HG02938 (cell line): ENCODE measurements around the gene GNA14.
"Not testable (repeated sequence)": the region's sequence is repeated elsewhere in the genome, so short reads cannot be mapped to it uniquely, and the experiment has no call there.

Source experiments
- ATAC-seq: cut with Tn5 transposase; IDR thresholded peaks from one replicate; pipeline ENCODE4 v1.9.1; 2021; ENCODE audit warnings: mild to moderate bottlenecking, moderate library complexity; ENCODE audit not compliant: unreplicated experiment

Gene GNA14

DNA sequence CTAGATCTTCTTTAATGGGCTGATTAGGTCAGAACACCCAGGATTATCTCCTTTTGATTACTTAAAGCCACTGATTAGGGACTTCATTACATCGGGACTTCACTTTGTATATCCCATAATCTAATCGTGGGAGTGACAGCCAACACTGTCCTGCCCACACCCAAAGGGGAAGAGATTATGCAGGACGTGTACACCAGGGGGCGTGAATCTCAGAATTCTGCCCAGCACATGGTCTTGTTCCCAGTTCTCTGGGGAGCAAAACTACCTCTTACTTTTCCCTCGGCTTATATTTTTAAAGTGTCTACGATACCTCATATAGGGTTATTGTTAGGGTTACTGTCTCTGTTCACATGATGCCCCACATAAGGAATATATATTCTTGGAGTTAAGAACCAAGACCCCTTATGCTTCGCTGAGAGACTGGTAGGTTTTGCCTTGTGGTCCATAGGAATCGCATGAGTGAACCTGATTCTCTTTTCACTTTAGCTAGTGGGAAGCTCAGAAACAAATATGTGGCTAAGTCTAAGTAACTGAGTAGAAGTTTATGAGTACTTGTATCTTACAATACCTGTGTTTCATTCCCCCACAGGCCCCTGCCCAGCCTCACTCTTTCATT, 192.7 kb downstream of the GNA14 start:
- peak; percentile 43 for ATAC-seq

DNA sequence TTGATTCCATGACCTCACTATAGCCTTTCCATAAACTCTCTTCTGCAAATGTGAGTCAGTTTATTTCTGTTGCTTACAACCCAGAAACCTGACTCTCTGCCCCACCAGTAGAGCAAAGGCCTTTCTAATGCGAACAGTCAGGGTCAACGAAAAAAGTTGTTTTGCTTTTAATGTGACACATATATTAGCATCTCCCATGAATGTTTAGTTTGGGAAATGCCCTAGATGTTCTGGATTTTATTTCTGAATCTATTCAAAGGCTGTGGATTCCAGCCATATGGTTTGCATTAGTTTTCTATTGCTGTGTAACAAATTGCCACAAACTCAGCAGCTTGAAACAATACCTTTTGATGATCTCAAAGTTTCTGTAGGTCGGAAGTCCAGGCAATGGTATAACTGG, 193.5 kb downstream of the GNA14 start:
- no peak for ATAC-seq

GRCh38 chr9:77453825-77454647, 194.1 kb downstream of the GNA14 start:
- no peak for ATAC-seq

GRCh38 chr9:77451507-77451906, 196.6 kb downstream of the GNA14 start:
- ATAC-seq, result no peak

GRCh38 chr9:77450085-77450475, 198.0 kb downstream of the GNA14 start:
- ATAC-seq, result no peak

DNA sequence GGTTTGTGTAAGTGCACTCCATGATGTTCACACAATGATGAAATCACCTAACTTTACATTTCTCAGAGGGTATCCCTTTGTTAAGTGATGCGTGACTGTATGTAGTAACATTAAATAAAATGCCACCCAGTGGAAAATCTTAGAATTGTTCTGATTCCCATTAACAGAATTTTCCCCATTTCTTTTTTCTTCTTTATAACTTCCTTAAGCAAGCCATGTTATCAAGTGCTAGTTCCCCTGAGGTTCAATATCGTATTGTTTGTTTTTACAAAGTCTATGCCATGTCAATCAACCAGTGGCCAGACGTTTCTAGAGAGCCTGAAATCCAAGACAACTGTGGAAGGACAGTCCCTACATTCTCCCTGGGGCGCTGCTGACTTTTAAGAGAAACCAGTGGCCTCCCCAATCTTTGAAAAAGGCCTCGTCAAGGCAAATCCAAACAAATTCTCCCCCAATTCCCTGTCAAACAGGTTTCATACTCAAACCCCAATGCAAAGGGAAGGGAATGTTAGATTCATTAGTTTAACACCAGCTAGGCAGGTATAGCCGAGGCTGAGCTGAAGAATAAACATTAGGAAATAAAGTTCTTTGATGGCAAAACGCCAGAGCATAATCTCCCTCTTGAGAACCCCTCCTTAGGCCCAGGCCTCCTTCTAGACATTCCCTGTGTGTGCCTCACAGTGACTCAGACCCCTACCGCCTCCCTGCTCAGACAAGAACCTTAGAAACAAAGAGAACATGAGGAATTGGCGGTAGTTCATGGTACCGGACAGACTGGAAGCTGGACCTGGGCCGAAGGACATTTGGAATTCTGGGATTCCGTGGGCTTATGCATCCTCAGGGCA, 198.7 kb downstream of the GNA14 start:
- no peak for ATAC-seq

- no peak for ATAC-seq
These were observed 200.5 kb downstream of the GNA14 start for GRCh38 chr9:77447646-77448045.

- ATAC-seq, result no peak
These were observed 205.7 kb downstream of the GNA14 start for GRCh38 chr9:77442436-77442835.

- ATAC-seq, result not testable (repeated sequence)
These were observed 207.0 kb downstream of the GNA14 start for GRCh38 chr9:77441124-77441523.

DNA sequence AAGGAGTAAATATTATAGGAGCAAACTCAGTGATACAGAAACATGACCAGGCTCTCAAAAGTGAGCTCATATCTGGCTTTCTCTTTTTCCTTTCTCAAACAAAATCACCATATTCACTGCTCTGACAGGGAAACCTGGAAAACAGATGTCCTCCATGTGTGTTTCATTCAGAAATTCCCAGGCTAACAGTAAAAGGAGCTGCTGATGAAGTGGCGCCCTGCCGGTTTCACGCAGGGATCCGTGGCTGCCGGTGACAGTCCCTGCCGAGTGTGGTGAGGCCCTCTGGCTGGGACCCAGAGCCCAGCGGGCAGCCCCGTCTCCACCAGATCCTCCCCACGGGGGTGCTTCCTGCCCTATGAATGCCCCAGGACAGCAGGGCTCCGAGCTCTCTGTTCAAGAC, 208.1 kb downstream of the GNA14 start:
- no peak for ATAC-seq

DNA sequence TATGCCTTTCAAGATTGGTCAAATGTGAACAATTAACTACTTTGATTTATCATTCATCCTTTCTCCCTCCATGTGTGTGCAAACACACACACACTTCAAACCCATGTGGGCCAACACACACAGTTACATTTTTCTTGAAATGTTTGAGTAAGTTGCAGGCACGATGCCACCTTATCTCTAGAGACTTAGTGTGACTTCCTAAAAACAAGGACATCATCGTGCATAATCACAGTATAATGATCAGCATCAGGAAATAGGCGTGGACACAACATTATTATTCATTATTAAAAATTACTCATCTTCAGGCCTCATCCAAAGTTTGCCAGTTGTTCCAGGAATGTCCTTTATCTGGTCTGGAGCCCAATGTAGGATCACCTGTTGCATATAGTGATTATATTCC, 209.5 kb downstream of the GNA14 start:
- ATAC-seq, result no peak

DNA sequence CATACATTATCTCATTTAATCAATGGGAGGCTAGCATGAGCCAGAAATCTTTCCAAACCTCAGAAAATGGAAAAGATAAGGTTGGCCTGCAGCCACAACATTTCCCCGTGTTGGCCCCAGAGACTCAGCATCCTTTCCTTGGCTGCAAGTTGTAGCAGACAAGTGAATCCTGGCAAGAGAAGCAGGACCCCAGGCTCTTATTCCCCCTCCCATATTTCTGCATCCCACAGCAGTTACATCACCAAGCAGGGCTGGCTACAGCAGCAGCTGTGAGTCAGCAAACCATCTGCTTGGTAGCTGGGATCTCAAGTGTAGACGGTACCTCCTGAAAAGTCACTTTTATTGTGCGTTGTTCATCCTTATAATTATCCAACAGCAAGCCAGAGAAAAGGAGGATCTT, 212.4 kb downstream of the GNA14 start:
- ATAC-seq, result no peak

DNA sequence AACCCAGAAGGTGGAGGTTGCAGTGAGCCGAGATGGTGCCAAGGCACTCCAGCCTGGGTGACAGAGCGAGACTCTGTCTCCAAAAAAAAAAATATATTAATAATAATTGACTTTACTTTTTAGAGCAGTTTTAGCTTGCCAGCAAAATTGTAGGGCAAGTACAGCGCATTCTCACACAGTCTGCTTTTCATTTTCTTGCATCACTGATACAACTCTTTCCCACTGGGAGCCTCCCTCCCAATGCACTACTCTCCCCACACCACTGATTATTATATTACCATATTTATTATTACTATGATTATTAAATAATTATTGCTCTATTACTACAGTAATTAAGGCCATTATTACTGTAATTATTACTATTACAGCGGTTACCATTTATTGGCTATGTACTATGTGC, 212.8 kb downstream of the GNA14 start:
- no peak for ATAC-seq

- peak; percentile 59 for ATAC-seq
These were observed 214.3 kb downstream of the GNA14 start for GRCh38 chr9:77433675-77434445.

DNA sequence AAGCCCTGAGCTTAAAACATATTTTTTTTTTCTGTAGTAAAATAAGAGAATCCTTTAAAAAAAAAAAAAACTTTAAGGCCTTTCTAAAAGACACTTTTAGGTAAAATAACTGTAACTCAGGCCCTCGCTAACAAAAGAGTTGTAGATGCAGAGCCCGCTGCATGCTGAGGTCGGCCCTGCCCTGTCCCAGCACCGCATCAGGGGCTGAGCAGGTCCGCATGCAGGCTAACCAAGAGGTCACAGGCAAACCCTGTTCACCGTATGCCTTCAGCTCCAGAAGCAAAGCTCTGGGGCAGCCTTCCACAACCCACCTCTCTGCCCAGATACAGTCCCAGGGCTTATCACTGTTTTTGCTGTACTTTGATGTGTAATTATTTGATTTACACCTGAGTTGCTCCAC, 216.1 kb downstream of the GNA14 start:
- no peak for ATAC-seq

GRCh38 chr9:77429928-77430327, 218.2 kb downstream of the GNA14 start:
- no peak for ATAC-seq

- no peak for ATAC-seq
These were observed 220.7 kb downstream of the GNA14 start for GRCh38 chr9:77427256-77427927.

DNA sequence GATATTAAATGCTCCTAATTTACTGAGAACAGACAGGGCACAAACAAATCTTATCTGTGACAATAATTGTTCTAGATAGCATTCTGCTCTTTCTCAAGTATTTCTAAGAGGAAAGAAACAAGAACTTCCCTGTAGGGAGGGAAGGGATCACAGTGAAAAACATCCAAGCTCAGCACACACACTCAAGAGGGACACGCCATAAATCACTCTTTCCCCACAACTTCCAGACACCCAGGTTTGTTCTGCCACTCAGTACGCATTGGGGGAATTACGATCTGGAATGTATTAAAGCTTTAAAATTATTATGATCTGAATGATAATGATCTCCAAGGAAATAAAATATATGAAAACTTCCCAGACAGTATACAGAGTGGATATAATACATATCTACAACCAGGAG, 221.4 kb downstream of the GNA14 start:
- ATAC-seq, result no peak

DNA sequence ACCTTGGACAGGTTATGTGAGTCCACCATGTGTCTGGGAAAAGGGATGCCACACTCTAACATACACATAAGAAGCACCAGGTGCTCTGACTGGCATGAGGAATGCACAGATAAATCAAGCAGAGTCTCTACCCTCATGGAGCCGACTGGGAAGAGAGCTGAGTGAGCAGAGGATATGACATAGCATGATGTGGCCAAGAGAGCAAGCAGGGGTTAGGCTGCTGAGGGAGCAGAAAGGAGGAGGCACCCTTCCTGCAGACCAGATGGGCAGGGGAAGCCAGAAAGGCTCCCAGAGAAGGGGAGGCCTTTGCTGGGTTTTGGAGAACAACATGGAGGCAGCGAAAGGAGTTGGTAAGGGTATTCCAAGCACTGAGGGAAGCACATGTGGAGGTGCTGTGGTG, 223.1 kb downstream of the GNA14 start:
- no peak for ATAC-seq

DNA sequence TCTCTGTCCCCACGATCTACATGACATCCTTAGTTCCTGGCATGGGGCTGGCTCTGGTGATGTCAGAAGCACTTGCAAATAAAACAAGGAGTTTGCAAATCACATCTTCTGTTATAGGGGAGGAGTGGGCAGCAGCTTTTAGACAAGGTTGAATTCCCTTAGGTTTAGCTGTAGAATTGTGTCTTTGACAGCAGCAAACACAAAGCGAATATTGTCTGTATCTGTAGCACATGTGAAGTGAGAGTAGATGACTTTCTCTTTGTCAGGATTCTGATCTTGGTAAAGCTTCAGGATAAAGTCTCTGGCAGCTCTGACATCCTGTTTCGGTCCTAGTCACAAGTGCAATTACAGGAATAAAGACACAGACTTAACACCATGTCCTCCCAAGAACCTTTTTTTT, 224.3 kb downstream of the GNA14 start:
- no peak for ATAC-seq
